Activated T-helper 17 cell treated with anti-CD3 and anti-CD28 coated beads, Interleukin-2, amount 50 U/mL, for 72 hours (primary cell): ENCODE data around the gene SLC16A7. TPM values are rescaled to one million over a fixed set of nuclear protein-coding genes. Genes with fewer than 3 reads are reported as not detected.
"Not testable (repeated sequence)": the region's sequence is repeated elsewhere in the genome, so short reads cannot be mapped to it uniquely, and the experiment has no call there.

Experiments used
- ATAC-seq: fragments of 150-1000 bp; cut with Tn5 transposase; replicated peaks from 2 replicates; pipeline ENCODE4 v1.10.0; 2021; ENCODE audit warnings: mild to moderate bottlenecking, moderate library complexity
- H3K27ac Mint-ChIP-seq: one replicate; pipeline ENCODE4 v1.8.0; 2022; ENCODE audit warnings: mixed read lengths
- H3K27me3 Mint-ChIP-seq: one replicate; pipeline ENCODE4 v1.8.0; 2022; ENCODE audit warnings: mixed read lengths
- H3K36me3 Mint-ChIP-seq: one replicate; pipeline ENCODE4 v1.8.0; 2022; ENCODE audit warnings: low read depth, mild to moderate bottlenecking, mixed read lengths
- H3K4me1 Mint-ChIP-seq: one replicate; pipeline ENCODE4 v1.8.0; 2022; ENCODE audit warnings: mixed read lengths
- H3K4me3 Mint-ChIP-seq: one replicate; pipeline ENCODE4 v1.8.0; 2022; ENCODE audit warnings: mild to moderate bottlenecking, mixed read lengths
- H3K9me3 Mint-ChIP-seq: one replicate; pipeline ENCODE4 v1.8.0; 2022; ENCODE audit warnings: mixed read lengths
- total RNA-seq, 2 donors: library from RNA; stranded (reverse); gene quantifications; one replicate each; pipeline ENCODE4 v1.2.3, GENCODE V29; 2022

The SLC16A7 gene
- total RNA-seq, 2 donors from 2014 or later = 21.4 to 29.9 TPM

DNA sequence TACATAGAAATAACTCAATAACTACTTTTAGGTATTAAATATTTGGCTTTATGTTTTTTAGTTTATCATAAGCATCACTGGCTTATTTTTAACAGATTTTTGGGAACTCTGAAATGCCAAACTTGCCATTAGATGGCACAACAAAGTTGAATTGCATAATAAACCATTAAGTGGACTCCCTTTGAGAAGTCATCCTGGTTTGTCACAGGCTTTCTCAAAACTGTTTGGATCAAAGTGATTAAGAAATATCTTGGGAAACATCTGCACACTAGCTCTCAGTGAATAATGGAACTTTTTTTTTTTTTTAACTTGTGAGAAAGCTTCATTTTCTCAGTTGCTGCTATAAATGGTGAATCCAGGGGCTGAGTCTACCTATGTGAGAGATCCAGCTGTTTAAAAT is 4.3 kb downstream of the SLC16A7 start:
- Mint-ChIP-seq H3K27ac (no peak overlapping the region), H3K36me3 (peaks cover 85% of the 10 kb centered on the region), H3K27me3 (no peaks in the 10 kb centered on the region), H3K4me1 (peaks cover 39% of the 10 kb centered on the region), H3K4me3 (no peak overlapping the region), H3K9me3 (no peaks in the 10 kb centered on the region)
- no peak for ATAC-seq

DNA sequence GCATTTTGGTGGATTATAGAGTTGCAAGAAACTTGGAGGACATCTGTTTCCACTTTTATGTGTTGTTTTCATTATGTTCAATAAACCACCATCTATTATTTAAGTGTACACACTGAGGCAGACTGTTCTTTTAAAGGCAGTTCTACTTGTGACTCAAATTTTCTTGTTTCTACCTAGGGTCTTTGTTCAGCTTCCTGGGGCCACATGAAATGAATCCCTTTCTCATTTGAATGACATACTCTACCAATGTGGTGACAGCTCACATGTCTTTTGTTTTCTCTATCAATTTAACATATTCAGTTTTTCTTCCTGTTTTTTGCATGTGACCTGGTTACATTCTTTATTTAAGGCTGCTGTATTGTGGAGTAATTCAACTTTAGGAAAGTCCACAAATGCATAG is 7.9 kb downstream of the SLC16A7 start:
- peak; percentile 40 for ATAC-seq
- Mint-ChIP-seq H3K36me3 (peaks cover 87% of the 10 kb centered on the region), H3K4me3 (no peak overlapping the region), H3K27ac (no peak overlapping the region), H3K4me1 (peaks cover 32% of the 10 kb centered on the region), H3K27me3 (no peaks in the 10 kb centered on the region), H3K9me3 (no peaks in the 10 kb centered on the region)

DNA sequence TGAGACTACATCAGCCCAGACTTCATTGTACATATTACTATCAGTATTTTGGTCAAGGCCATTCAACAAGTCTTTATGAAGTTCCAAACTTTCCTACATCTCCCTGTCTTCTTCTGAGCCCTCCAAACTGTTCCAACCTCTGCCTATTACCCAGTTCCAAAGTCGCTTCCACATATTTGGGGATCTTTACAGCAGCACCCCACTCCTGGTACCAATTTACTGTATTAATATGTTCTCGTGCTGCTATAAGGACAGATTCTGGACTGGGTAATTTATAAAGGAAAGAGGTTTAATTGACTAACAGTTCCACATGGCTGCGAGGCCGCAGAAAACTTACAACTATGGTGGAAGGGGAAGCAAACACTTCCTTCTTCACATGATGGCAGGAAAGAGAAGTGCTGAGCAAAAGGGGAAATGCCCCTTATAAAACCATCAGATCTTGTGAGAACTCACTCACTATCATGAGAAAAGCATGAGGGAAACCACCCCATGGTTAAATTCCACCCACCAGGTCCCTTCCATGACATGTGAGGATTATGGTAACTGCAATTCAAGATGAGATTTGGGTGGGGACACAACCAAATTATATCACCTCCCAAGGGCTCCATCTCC is 17.1 kb downstream of the SLC16A7 start:
- H3K9me3 Mint-ChIP-seq, H3K4me1 Mint-ChIP-seq, H3K27me3 Mint-ChIP-seq, ATAC-seq, H3K27ac Mint-ChIP-seq, H3K4me3 Mint-ChIP-seq: not testable (repeated sequence)
- peaks cover 51% of the 10 kb centered on the region for H3K36me3 Mint-ChIP-seq

DNA sequence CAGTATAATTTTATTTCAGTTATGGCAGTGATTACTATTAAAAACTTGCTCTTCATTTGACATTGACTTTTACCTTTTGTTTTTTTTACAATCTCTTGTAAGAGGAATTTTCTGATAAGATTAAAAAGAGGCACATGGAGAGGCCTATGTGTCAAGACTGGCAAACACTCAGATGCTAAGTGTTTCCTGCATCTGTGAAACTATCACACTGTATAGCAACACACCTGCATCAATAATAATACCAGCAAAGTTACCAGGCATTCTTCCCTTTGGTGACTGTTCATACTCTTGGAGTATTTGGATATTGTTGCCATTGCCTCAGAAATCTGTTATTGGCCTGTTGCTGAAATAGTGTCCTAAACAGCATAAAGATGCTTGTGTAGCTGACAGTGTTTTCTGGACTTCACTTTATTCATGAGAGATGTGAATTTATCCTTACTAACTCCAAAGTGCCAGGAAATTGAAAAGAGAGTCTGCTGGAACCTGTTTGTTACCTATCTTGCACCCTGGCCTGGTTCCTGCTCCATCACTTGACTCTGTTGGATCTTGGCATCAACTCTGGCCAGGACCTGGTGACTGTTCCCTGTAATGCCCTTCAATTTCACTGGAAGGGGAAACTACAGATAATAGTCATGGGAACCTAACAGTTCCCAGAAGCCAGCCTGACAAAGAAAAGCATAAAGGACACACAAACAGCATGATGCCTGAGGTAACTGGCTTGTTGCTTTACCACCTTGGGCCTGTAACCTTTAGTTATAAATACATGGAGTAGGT is 19.8 kb downstream of the SLC16A7 start:
- H3K27ac Mint-ChIP-seq = peak overlapping the region; percentile 1
- H3K36me3 Mint-ChIP-seq = peaks cover 31% of the 10 kb centered on the region
- no peak for ATAC-seq
- peaks cover 9% of the 10 kb centered on the region for H3K4me1 Mint-ChIP-seq
- no peak overlapping the region for H3K4me3 Mint-ChIP-seq
- peaks cover 9% of the 10 kb centered on the region for H3K9me3 Mint-ChIP-seq
- no peaks in the 10 kb centered on the region for H3K27me3 Mint-ChIP-seq

DNA sequence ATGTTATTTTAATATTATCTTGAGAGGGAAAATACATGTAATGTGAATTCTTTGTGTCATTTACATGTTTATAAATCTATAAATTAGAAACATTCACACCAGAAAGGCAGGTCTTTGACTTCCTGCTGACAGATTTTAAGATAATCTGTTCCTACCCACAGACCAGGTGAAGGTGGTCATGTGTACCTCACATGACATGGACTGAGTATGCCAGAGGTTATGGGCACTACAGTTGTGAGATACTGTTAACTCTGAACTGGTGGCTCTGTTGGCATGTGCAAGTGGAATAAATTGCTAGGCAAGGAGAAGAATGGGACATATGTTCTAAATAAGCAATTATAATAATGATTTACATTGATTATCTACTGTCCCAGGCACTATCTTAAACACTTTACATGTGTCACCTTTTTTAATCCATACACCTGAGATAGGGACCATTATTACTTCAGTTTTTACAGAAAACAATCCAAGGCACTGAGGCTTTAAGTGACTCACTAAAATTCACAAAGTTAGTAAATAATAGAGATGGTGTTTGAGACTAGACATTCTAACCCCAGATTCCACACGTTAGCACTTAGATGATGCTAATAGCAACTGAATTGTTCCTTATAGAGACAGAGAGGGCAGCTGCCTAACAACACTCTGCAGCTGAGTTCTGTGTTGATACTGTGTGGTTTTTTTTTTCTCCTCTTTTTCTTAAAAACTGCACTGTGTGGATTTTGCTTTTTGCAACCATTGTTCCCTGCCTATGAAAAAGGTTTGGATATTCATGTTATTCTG is 23.8 kb downstream of the SLC16A7 start:
- H3K27me3 Mint-ChIP-seq = no peaks in the 10 kb centered on the region
- H3K9me3 Mint-ChIP-seq = no peaks in the 10 kb centered on the region
- H3K27ac Mint-ChIP-seq = no peak overlapping the region
- no peak overlapping the region for H3K4me3 Mint-ChIP-seq
- H3K4me1 Mint-ChIP-seq = peaks cover 15% of the 10 kb centered on the region
- no peaks in the 10 kb centered on the region for H3K36me3 Mint-ChIP-seq
- peak; percentile 26 for ATAC-seq

DNA sequence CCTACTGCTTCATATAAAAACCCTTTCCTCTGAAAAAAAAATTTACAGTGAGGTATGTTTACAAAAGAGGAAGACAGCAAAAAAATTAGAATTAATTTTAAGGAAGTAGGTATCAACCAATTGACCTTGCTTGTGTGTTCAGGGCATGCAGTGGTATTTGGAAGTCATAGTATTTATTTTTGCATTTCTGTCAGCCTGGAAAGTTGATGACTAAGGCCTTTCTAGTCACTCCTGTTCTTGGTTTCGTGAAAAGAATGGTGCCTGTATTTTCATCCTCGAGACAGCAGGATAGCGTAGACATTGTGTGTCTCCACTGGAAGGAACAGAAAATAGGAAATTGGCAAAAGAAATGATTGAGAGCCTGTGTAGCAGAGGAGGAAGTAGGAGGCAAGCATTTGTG is 24.5 kb downstream of the SLC16A7 start:
- peaks cover 13% of the 10 kb centered on the region for H3K4me1 Mint-ChIP-seq
- H3K36me3 Mint-ChIP-seq = no peaks in the 10 kb centered on the region
- no peak overlapping the region for H3K27ac Mint-ChIP-seq
- H3K4me3 Mint-ChIP-seq = no peak overlapping the region
- no peak for ATAC-seq
- no peaks in the 10 kb centered on the region for H3K27me3 Mint-ChIP-seq
- no peaks in the 10 kb centered on the region for H3K9me3 Mint-ChIP-seq

DNA sequence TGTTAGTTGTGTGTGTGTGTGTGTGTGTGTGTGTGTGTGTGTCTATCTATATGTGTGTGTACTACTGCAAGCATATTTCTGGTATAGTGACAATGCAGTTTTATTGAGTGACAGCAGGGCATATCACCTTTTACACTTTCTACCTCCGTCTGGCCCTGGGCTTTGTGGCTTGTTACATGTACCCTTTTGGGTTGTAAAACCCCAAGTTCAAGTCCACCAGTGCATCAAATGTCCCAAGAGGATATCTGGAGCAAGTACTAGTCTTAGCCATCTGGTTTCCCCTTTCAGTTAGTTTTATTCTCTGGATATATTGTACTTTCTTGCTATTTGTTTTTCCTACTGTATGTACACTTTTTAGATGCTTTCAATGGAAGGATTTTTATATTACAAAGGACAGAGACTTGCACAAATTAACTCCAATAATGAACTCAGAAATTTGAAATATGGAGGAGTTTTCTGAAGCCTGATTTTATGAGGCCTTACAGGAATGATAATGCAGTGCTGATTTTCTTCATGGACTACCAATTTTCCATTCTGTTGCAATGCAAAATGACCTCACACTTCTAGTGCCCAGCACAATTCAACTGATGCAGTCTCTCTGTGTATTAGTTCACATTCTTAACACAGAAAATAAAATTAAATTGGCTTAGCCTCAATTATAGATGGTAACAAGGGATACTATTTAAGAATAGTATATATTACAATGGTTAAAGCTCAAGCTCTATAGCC is 29.1 kb downstream of the SLC16A7 start:
- Mint-ChIP-seq H3K27ac (no peak overlapping the region), H3K4me1 (peaks cover 27% of the 10 kb centered on the region), H3K36me3 (peaks cover 4% of the 10 kb centered on the region), H3K27me3 (no peaks in the 10 kb centered on the region), H3K4me3 (no peak overlapping the region), H3K9me3 (no peaks in the 10 kb centered on the region)
- ATAC-seq = no peak

DNA sequence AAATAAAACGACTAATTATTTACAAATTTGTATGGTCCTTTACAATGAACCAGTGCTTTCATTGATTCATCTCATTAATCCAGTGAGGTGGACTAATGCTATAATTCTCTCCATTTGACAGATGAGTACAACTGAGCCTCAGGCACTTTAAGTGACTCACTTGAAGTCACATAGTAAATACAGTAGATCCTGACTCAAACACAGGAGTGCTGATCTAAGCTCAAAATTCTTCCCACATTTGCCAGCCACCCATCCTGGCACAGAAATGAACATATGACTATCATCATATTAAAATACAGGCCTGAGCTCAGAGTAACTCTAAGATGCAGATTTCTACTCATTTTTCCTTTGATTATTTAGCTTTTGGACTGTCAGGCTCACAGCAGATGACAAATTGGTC is 30.6 kb downstream of the SLC16A7 start:
- H3K4me1 Mint-ChIP-seq = peaks cover 26% of the 10 kb centered on the region
- ATAC-seq = peak; percentile 86
- peaks cover 6% of the 10 kb centered on the region for H3K36me3 Mint-ChIP-seq
- H3K27ac Mint-ChIP-seq = peak overlapping the region; percentile 21
- H3K9me3 Mint-ChIP-seq = no peaks in the 10 kb centered on the region
- no peak overlapping the region for H3K4me3 Mint-ChIP-seq
- no peaks in the 10 kb centered on the region for H3K27me3 Mint-ChIP-seq

DNA sequence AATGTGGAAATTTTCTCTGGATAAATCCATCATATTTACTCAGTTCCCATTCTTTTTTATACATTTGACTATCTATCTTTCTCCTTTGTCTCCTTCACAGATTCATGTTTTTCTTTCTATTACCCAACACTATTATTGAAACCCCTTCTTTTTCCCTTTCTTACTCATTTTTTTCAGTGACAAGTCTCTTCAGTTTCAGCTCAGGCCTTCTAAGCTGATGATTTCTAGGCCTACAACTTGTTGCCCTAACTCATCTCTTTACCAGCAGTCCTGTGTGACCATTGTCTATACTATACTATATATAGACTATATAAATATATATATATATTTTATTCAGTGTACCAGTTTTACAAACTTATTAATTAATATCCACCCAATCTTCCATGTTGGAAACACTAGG is 31.8 kb downstream of the SLC16A7 start:
- no peaks in the 10 kb centered on the region for H3K9me3 Mint-ChIP-seq
- H3K27me3 Mint-ChIP-seq = no peaks in the 10 kb centered on the region
- H3K36me3 Mint-ChIP-seq = peaks cover 6% of the 10 kb centered on the region
- peak; percentile 74 for ATAC-seq
- H3K4me3 Mint-ChIP-seq = no peak overlapping the region
- H3K27ac Mint-ChIP-seq = no peak overlapping the region
- peaks cover 32% of the 10 kb centered on the region for H3K4me1 Mint-ChIP-seq

DNA sequence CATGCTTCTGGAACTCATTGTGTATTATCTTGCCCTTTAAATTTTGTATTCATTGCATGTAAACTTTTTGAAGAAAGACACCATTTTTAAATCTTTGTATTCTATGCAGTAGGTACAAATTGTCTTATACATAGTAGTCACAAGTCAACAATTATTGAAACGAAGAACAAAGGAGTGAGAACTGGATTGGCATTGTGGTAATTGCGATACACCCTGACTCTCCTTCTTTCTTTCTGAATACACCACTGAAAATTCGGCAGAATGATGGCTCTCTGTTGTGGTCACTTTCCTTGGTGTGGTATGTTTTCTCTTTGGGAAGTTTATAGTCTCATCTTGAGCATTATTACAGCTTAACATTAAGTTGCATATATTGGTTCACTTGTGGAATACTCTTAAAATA is 34.1 kb downstream of the SLC16A7 start:
- peak; percentile 61 for ATAC-seq

DNA sequence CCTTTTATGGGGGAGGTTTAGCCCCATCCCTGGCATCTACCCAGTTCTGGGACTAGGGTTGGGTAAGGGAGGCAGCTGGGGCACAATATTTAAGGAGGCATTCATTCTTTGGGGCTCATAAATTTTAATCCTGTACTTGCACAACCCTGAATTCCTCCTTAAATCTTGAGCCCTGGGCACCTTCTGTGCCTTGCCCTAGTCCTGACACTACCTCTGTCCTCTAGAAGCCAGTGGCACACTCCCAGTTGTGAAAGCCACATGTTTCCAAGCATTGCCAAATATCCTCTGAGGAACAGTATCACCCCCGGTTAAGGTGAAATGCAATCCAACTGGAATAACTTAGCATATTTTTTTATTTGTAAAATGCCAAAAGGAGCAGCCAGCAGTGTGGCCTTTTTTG is 36.6 kb downstream of the SLC16A7 start:
- Mint-ChIP-seq H3K27ac (no peak overlapping the region), H3K9me3 (no peaks in the 10 kb centered on the region), H3K36me3 (peaks cover 6% of the 10 kb centered on the region), H3K4me3 (no peak overlapping the region), H3K27me3 (no peaks in the 10 kb centered on the region), H3K4me1 (peaks cover 31% of the 10 kb centered on the region)
- ATAC-seq = no peak

More for the DNA sequence above, 34.1 kb downstream of the SLC16A7 start:
- peak overlapping the region; percentile 50 for H3K27ac Mint-ChIP-seq
- H3K27me3 Mint-ChIP-seq = no peaks in the 10 kb centered on the region
- H3K4me1 Mint-ChIP-seq = peaks cover 38% of the 10 kb centered on the region
- H3K9me3 Mint-ChIP-seq = no peaks in the 10 kb centered on the region
- peak overlapping the region; percentile 14 for H3K4me3 Mint-ChIP-seq
- H3K36me3 Mint-ChIP-seq = peaks cover 6% of the 10 kb centered on the region

DNA sequence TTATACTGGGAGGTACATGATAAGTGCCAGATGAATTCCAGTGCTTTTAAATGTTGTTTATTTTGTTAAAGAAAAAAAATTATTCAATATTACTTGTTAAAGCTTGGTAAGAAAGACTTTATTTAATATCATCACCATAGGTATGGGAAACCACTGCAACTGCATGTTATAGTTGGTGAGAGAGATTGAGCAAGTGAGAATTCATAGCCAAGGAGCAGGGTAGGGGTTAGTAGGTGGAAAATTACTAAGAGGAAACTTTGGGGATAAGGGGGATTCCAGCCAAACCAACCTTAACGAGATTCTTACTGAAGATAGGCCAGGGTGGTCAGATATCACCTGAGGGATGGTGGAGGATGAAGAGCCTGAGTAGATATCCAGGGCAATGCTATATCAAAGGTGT is 38.4 kb downstream of the SLC16A7 start:
- no peak overlapping the region for H3K27ac Mint-ChIP-seq
- peak; percentile 14 for ATAC-seq
- H3K9me3 Mint-ChIP-seq = no peaks in the 10 kb centered on the region
- H3K36me3 Mint-ChIP-seq = peaks cover 6% of the 10 kb centered on the region
- no peaks in the 10 kb centered on the region for H3K27me3 Mint-ChIP-seq
- H3K4me1 Mint-ChIP-seq = peaks cover 32% of the 10 kb centered on the region
- H3K4me3 Mint-ChIP-seq = no peak overlapping the region

DNA sequence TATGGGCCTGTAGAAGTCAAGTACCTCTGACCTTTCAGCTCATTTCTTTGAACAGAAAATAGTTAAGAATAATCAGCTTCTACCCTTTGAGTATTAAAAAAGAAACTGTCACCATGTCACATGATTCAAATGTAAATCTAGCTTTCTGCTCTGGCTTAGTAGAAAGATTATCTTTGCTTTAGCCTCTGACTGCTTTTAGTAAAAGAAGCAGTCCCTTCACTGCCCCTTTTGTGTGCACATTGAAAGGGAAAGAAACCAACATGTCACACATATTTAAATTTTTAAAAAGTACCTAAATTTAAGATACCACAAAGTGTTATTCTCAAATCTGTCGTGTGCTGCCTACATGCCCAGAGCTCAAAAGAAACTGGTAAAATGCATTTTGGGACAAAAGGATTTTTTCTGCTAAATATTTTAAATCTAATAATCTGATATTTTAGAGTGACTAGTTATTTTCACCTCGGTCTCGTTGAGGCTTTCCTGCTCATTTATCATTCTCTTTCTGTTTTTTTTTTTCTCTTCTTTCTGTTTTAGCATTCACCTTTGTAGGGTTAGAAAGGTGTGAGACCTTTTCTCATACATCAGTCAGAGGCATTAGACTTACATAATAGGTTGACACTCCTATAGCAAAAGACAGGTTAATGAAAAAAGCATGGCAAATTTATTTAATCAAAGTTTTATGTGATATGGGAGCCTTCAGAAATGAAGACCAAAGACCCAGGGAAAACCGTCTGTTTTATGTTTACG is 41.3 kb downstream of the SLC16A7 start:
- H3K27ac Mint-ChIP-seq = peak overlapping the region; percentile 63
- H3K4me1 Mint-ChIP-seq = peaks cover 17% of the 10 kb centered on the region
- peak; percentile 60 for ATAC-seq
- peaks cover under 1% of the 10 kb centered on the region for H3K36me3 Mint-ChIP-seq
- no peaks in the 10 kb centered on the region for H3K9me3 Mint-ChIP-seq
- peak overlapping the region; percentile 36 for H3K4me3 Mint-ChIP-seq
- H3K27me3 Mint-ChIP-seq = no peaks in the 10 kb centered on the region

DNA sequence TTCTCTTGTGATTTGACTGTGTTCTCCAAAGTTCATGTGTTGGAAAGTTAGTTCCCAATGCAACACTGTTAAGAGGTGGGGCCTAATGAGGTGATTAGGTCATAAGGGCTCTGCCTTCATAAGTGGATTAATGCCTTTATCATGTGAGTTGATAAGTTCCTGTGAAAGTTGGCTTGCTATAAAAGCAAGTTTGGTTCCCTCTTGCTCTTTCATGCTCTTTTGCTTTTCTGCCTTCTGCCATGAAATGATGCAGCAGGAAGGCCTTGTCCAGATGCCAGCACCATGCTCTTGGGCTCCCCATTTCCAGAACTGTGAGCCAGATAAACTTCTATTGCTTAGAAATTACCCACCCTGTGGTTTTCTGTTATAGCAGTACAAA is 41.9 kb downstream of the SLC16A7 start:
- peaks cover 7% of the 10 kb centered on the region for H3K36me3 Mint-ChIP-seq
- no peaks in the 10 kb centered on the region for H3K9me3 Mint-ChIP-seq
- H3K27me3 Mint-ChIP-seq = no peaks in the 10 kb centered on the region
- ATAC-seq = no peak
- peaks cover 17% of the 10 kb centered on the region for H3K4me1 Mint-ChIP-seq
- H3K27ac Mint-ChIP-seq = peak overlapping the region; percentile 63
- peak overlapping the region; percentile 36 for H3K4me3 Mint-ChIP-seq
